Activated gamma-delta T cell treated with anti-CD3 and anti-CD28 coated beads, Interleukin-2, amount 50 U/mL, for 16 hours (primary cell): Measurements from ENCODE around the gene EDARADD.

Source experiments
- DNase-seq: peaks from one replicate; pipeline ENCODE4 v3.0.0-alpha.2; 2020; ENCODE audit warnings: low read depth

Gene EDARADD

DNA sequence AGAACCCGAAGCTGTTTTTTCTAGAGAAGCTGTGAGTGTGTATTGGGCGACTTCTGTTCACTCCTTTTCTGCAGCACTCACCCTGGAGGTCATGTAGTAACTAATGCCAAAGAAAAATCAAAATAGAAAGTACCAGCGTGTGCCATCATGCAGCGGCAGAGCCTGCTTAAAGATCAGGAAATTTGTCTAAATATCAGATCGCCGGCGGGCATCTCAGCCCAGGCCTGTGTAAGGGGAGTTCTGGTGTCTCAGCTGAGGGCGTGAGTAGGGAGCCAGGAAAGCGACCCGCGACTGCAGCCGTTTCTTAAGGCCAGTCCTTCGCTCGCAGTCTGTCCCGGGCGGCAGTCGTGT lies 768 bp downstream of the EDARADD start:
- DNase-seq: no peak

DNA sequence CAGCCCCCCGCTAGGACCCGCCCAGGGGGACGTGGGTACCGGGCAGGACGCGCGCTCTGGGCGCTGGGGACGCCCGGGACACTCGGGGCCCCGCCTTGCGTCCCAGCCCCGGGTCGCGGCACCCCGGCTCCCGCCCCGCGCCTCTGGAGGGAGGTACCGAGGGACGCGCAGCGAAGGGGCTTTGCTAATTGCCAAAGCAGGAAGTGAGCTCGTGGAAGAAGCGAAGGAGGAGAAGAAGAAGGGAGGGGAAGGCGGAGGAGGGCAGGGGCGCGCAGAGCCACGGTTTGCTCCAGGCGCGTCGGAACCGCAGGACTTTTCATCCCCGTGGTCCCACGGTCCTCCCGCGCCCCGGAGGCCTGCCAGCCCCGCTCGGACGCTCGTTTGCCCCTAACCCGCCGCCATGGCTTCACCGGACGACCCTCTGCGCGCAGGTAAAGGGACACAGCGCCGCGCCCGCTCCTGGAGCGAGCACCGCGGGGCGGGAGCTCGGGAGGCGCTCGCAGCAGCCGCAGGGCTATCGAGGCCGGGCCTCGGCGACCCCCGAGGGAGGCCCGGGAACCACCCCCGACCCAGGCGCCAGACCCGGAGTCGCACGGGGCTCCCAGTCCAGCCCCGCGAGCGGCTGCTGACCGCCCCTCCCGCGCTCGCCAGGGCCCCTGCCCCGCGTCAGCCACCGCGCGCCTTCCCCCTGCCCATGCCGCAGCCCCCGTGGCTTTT lies 1.3 kb downstream of the EDARADD start:
- DNase-seq: peak; percentile 25

DNA sequence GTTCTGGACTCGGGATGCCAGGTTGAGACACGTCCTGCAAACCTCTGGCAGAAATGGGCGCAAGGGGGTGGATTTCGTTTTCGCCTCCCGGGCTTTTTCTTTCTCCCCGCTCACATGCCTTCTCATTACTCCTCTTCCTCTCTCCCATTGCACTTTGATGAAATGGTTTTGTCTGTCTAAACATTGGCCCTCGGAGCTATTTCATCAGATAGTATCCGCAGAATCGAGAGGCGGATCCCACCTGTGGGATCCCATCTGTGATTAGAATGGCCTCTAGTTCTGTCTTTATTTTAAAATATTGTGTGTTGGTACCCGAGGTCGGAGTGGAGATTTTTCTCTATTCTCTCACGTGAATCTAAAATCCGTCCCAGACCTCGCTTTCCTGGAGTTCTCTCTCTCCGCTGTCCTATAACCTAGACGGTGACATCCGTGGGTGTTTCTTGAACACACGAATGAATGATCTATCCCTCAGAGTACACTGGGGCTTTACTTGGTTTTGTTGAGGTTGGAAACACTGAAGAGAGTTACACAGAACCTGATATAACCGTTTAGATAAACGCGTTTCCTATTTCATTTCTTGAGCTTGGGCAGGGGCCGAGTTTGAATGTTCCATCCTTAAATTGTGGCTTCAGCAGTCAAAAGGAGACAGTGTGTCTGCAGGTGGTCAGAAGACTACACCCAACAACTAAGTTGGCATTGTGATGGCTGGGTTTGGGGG lies 2.0 kb downstream of the EDARADD start:
- no peak for DNase-seq

DNA sequence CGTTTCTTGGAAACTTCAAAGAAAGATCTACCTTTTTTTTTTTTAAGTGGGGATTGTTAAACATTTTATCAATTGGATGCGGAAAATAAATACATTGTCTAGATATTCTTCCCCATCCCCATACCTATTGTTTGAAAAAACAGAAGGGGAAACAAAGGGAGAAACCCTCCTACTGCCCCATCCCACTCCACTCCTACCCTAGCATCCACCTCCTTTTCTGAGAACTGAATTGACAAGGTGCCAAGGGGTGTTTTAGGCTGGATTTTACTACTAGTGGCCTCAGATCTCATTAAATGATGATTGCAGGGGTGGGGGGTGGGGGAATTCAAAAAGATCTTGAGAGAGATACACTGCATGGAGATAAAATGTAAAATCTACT lies 2.6 kb downstream of the EDARADD start:
- no peak for DNase-seq

DNA sequence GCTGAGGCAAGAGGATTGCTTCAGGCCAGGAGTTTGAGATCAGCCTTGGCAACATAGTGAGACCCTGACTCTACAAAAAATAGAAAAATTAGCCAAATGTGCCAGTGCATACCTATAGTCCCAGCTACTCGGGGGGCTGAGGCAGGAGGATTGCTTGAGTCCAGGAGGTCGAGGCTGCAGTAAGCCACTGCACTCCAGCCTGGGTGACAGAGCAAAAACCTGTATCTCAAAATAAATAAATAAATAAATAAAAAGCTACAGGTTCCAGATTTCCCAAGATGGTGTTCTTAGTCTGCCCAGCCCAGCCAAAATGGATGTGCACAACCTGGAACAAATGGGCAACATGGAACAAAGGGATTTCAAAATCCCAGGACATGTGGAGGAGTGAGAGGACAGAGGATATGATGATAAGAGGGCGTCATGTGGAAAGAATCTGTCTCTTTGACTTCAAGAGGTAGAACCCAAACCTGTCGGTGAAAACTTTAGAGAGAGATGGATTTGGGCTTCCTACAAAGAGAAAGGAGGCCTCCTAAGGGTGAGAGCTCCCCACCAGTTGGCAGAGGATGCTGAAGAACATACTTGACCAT lies 3.2 kb downstream of the EDARADD start:
- DNase-seq: no peak

DNA sequence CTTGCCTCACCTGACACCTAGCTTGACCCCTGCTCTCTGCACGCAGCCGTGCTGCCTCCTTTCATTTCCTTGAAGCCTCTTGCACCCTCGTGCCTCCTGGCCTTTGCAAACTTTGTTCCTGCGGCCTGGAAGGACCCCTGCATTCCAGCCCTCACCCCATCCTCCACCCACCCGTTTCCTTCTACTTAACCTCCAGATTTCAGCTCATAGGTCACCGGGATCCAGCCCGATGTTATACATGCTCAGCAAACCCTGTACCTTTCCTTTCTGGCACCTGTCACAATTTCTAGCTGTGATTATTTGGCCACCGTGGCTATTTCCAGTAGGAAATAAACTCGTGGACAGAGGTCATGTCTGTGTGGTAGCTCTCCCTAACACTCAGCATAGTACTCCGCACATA lies 4.5 kb downstream of the EDARADD start:
- no peak for DNase-seq

DNA sequence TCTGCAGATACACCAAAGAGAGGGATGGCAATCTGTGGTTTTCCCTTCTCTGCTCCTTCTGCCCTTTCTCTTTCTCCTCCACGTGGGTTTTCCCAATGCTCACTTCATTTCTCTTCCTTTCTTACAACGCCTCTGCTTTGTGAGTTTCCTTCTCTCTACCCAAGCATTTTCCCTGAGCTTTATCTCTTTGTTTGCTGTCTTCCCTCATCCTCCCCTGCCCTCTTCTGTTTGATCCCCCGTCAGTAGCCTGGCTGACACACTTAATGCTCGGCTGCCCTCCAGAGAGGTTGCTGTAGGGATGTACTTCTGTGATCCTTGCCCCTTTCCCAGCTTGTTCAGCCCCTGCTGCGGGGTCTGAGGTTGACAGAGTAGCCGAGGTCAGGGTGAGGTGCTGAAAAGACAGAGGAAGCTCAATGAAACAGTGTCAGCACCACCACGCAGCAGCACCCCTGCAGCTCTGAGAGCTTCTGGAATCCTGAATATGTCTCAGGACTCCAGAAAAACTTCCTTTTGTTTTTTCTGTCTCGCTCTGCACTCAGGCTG lies 6.0 kb downstream of the EDARADD start:
- no peak for DNase-seq

DNA sequence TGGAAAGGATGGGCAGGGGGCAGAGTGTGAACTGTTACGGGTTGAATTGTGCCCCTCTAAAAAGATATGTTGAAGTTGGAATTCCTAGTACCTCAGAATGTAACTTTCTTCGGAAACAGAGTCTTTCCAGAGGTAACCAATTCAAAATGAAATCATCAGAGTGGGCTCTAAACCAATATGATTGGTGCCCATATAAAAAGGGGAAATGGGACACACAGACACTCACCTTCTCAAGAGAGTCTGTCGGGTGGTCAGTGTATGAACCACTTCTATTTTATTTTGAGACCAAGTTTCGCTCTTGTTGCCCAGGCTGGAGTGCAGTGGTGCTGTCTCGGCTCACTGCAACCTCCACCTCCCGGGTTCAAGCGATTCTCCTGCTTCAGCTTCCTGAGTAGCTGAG lies 7.6 kb downstream of the EDARADD start:
- no peak for DNase-seq

DNA sequence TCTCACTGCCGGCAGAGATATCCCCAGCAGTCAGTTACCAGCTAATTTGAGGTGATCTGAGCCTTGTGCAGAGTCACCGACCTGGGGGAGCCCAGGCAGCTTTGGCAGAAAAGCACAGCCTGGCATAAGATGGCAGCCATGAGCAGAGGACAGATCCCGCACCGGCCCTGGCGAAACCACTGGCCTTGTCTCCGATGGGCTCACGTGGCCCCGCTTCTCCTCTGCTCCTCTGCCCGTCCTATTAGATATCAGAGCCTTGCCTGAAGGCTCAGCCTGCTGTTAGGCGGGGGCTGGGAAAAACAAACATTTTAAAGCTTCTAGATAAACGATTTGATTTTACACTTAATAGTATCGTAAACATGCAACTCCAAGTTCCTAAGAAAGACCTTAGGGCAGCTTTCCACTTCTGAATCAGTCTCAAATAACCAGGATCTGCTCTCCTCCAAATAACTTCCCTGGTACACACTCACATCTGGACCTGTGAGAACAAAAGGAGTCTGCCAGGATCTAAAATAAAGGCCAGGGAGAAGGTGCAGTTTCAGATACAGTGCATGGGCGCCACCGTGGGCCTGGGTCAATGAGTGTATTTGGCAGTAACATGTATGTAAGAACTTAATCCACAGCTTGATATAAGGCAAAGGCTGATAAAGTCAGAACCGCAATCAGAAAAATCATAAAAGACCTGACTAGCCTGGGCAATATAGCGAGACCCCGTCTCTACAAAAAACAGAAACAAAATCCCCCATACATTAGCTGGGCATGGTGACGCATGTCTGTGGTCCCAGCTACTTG lies 10.0 kb downstream of the EDARADD start:
- DNase-seq: no peak

DNA sequence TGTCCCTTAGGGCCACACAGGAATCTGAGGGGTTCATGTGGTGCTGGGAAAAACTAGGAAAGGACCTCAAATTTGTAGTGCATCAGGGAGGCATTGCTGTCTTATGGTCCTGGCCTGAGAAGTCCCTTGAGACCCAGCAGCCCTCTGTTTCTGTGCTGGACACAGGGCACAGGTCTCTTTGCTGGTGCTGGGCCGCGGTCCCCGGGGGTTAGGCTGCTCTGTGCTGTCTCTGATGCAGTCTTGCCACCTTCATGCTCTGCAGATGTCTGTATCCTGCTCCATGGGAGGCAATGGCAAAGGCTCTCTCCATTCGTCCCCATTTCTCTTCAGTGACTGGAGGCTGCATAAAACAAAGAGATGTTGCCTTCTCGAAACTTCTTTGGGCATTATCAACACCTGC lies 13.0 kb downstream of the EDARADD start:
- no peak for DNase-seq

DNA sequence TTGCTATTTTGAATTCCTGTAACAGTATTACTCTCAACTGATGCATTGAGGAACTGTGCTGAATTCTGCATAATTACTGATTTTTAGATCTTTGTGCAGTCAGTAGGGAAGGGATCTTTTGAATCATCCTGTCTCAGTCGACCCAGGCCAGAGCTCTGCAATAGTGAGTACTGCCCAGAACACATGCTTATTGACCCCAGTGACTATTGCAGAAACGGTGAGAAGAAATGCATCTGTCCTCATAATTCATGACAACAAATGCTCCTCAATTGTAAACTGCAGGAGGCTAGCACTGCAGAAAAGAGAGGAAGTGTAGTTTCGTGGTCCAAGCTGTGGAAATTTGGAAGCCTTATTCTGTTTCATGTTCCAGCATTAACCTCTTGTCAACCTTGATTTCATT lies 19.6 kb downstream of the EDARADD start:
- no peak for DNase-seq

DNA sequence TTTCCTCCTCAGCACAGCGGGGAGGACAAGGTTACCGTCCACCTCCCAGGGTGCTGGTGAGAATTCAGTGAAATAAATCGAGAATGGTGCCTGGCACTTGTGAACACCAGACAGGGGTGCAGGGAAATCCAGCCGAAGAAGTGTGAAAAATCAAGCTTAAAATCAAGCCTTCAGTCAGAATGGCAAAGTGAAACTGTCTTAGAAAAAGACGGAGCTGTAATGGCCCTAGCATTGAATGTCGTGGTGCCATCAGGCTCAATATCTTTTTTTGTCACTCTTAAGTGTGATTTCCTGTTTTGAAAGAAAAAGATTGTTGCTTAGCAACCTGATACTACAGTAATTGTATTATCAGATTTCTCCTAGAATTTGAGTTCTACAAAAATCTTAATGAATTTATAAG lies 22.1 kb downstream of the EDARADD start:
- DNase-seq: peak; percentile 6

DNA sequence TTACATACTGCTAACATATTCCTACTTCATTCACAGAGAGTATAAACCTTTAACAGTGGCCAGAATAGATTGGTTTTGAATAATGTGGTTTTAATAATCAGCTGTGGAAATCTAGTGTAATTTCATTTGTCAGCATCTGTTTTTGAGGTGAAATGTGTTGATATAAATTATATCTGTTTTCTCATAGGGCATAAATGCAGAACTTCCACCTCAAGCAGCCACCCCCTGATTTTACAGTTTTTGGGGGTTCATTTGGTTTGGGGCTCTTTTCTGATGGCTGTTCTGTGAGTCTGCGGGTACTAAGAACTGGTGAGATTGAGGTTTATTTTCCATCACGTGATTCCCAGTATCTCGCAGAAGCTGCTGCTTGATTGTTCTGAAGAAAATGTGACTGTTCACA lies 23.2 kb downstream of the EDARADD start:
- DNase-seq: no peak

DNA sequence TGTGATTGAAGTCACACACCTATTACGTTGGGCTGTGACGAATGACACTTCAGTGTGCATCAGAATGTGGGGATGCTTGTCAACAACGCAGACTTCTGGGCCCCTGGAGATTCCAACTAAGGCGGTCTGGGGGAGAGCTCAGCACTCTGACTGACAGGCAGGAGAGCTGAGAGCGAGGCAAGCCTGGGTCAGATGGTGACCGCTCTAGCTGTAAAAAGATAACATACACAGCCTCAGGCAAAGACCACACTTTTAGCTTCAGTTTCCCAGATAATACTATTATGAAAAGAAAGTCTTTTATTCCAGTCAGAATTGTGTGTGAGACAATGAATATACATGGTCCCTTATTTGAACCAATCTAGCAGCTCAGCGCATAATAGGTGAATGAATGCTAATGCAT lies 25.4 kb downstream of the EDARADD start:
- no peak for DNase-seq

DNA sequence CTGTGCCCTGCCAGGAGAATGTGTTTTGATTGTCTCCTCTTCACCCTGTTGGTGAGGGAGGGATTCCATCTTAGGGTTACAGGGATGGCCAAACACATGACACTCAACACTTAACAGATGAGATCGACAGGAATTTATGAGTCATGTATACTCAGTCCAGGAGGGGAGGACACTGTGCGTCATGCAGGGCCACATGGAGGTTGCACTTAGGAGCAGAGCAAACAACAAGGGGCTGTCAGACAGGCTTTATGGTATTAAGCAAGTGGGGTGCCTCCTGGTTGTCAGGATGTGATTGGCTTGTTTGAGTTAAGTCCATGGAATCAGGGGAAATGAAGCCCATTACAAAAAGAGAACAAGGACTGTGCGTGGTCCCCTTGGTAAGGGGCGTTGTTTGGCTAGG lies 26.9 kb downstream of the EDARADD start:
- DNase-seq: no peak

DNA sequence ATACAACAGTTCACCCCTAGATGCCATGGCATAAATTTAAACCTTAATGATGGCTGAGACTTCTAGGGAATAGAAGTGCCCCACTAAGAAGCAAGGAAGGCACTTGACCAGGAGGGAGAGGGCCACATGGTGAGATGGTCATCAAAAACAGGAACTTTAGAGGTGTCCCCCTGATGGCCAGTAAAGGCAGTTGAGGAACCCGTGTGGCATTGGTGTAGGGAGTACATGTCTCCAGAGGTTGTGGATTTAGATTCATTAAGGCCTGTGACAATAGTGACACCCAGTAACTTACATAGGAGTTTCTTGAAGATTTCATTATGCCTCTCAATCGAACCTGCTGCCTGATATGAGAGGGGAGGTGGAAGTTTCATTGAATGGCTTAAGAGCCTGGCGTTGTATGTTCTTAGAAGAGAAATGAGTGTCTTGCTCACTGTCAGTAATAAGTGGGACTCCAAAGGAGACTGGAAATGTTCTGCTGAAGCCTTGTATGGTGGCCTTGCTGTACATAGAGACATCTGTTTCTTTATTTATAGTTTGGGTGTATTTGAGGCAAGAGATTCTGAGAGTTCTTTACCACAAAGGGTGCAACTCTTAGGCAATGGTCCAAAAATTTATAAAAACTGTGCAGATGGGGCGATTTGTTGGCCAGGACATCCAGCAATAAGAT lies 27.9 kb downstream of the EDARADD start:
- DNase-seq: no peak

DNA sequence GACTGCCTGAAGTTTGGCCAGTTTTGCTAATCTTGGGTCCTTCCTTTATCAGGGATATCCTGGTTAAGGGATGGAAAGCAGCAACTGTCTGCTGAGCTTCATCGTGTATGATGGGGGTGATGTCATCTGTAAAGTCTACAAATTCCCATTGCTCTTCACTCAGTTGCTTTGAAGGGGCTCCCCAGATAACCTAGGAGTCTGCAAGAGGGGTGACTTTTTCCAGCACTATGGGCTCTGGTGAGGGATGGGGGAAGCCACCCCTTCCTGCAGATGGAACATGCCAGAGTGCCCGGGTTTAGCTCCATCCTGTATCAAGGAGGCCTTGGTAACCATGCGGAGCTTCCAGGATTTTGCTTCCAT lies 28.4 kb downstream of the EDARADD start:
- no peak for DNase-seq

DNA sequence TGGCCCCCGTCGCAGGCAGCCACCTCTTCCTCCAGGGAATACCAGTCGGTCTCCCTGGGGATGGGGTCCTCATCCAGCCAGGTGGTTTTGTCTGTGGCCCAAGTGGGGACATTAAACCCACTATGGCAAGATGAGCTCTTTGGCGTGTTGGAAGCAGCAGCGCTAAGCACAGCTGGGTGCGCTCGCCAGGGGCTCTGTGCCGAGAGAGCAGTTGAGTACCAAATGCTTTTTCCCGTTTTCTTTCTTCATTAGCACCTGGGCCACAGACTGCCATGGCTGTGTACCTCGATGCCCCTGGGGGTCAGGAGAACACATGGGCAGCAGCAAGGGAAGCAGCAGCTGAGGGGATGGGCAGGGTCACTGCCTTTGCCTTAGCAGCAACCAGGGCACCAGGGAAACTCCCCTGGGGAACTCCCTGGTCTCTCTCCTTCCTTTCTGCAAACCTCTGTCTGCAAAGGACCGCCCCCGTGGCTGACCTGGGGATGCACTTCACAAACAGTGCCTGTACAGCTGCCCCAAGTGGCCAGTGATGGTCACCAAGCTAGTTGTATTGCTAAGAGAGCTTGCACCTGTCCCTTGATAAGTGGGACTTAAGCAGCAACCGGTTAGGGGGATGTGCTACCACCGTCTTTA lies 31.1 kb downstream of the EDARADD start:
- peak; percentile 4 for DNase-seq

DNA sequence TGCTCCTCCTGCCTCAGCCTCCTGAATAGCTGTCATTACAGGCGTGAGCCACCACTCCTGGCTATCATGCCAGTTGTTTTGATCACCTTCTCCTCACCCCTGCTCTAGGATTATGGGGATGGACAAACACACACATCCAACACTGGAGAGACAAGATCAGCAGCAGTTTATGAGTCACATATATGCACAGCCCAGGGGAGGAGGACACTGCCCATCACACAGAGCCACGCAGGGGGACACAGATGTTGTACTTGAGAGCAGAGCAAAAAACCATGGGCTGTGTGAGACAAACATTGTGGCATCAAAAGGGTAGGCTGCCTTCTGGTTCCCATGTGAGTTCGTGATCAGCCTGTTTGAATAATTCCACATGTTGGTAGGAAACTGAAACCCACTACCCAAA lies 32.1 kb downstream of the EDARADD start:
- DNase-seq: no peak

DNA sequence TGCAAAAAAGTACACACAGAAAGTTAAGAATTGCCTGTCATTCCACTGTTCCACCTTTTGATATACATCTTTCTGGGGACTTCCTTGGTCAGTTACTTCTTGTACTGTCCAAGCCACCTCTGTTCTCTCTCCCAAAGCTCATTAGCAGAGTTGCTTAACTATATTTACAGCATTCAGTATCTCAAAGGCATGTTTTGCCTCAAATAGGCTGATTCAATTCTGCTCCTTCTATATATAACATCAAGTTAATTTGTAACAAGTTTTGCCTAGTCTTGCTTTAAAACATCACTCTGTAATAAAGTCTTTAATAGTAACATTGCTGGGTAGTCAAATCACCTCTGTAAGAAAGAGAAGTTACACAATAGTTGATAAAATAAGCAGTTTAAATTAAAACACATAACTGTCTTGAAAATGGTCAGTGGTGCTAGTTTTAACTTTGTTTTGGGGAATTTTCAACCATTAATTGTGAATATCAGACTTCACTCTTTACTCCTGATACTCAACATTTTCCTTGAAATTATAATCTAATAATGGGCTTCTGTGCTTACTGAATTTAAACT lies 35.7 kb downstream of the EDARADD start:
- no peak for DNase-seq

DNA sequence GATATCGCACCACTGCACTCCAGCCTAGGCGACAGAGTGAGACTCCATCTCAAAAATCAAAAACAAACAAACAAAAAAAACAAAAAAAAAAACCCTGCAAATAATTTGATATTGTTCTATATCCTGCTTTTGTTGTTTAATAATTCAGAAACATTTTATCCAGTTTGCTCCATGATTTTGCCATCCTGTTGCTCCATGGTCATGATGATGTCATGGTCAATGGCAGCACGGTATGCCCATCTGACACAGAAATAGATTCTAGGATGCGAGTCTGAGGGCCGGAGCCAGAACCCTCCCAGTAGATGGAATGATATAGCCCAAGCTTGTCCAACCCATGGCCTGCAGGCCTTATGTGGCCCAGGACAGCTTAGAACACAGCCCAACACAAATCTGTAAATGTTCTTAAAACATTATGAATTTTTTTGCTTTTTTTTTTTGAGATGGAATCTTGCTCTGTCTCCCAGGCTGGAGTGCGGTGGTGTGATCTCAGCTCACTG lies 39.8 kb downstream of the EDARADD start:
- DNase-seq: no peak
